ENCODE results near the gene TCEANC2.

GRCh38 chr1:54046671-54047383 is 6.6 kb upstream of the TCEANC2 start:
- TF ChIP-seq CTCF (IDR thresholded peaks at IDR 0.05) (no peak), POLR2A (IDR thresholded peaks at IDR 0.05) (no peak), EP300 (IDR thresholded peaks at IDR 0.05; ENCODE audit: low read depth) (no peak), POLR2AphosphoS5 (IDR thresholded peaks at IDR 0.05) (no peak)

Data from transverse colon (tissue), 4 donors.